Uterus (tissue), 4 donors: Measurements from ENCODE around the gene NSL1. TPM values are rescaled to one million over a fixed set of nuclear protein-coding genes. Genes with fewer than 3 reads are reported as not detected.
"Not testable (repeated sequence)": the region's sequence is repeated elsewhere in the genome, so short reads cannot be mapped to it uniquely, and the experiment has no call there.

Experiments used
- DNase-seq, 2 donors: peaks; one replicate each; pipeline ENCODE4 v3.0.0-alpha.2; 2019 to 2020
- H3K27ac ChIP-seq, 2 donors: fragments of 200-600 bp; sonication (generic); 1 replicate in 1 of 2; 2 replicates in 1 of 2; pipeline ENCODE4 v1.5.1; 2016 to 2018
- H3K27me3 ChIP-seq, 2 donors: fragments of 200-600 bp; sonication (generic); one replicate each; pipeline ENCODE4 v1.5.1; 2018 to 2019; ENCODE audit warnings: control low read depth in 1 of 2
- H3K36me3 ChIP-seq, 2 donors: fragments of 200-600 bp; sonication (generic); one replicate each; pipeline ENCODE4 v1.5.1; 2019; ENCODE audit warnings: control low read depth in 1 of 2
- H3K4me1 ChIP-seq, 2 donors: fragments of 200-600 bp; sonication (generic); one replicate each; pipeline ENCODE4 v1.5.1; 2018 to 2019; ENCODE audit warnings: control low read depth in 1 of 2
- H3K4me3 ChIP-seq, 2 donors: fragments of 200-600 bp; sonication (generic); 1 replicate in 1 of 2; 2 replicates in 1 of 2; pipeline ENCODE4 v1.5.1; 2018 to 2019; ENCODE audit warnings: mild to moderate bottlenecking in 1 of 2
- H3K9me3 ChIP-seq, 2 donors: fragments of 200-600 bp; sonication (generic); one replicate each; pipeline ENCODE4 v1.5.1; 2019; ENCODE audit warnings: control low read depth in 1 of 2
- POLR2A ChIP-seq, 2 donors: fragments of 450-650 bp; IDR thresholded peaks; one replicate each; pipeline ENCODE4 v1.6.1; 2016; ENCODE audit warnings: antibody characterized with exemption in 2 of 2, mild to moderate bottlenecking in 1 of 2, moderate library complexity in 1 of 2
- intact Hi-C: fragments of 100-400 bp; cut with DNase I; formaldehyde crosslinking; loops from one replicate; pipeline ENCODE4 v1.15.1; 2023; ENCODE audit warnings: low total_unique reads
- total RNA-seq, 4 donors: library from RNA; depleted of rRNA in 3 of 4; stranded (reverse); fragments of >200 nt in 3 of 4; gene quantifications; one replicate each; pipeline versions ENCODE4 v1.1.0 to v1.2.4, GENCODE V29; 2014 to 2023
- TF ChIP-seq, protein P1 (sequence below), 4 experiments: fragments of 200-600 bp in 2 of 4; fragments of 450-650 bp in 2 of 4; sonication (generic) in 2 of 4; IDR thresholded peaks; one replicate each; pipeline ENCODE4 v1.5.1; 2016 to 2019; ENCODE audit warnings: antibody characterized with exemption in 4 of 4, mild to moderate bottlenecking in 2 of 4, moderate library complexity in 1 of 4
- donor health status: DM: yes; HTN: yes; CAD: no.

NSL1 gene
- total RNA-seq, 4 donors from 2014 or later, result 39.1 to 73.8 (median 60.5) TPM

DNA sequence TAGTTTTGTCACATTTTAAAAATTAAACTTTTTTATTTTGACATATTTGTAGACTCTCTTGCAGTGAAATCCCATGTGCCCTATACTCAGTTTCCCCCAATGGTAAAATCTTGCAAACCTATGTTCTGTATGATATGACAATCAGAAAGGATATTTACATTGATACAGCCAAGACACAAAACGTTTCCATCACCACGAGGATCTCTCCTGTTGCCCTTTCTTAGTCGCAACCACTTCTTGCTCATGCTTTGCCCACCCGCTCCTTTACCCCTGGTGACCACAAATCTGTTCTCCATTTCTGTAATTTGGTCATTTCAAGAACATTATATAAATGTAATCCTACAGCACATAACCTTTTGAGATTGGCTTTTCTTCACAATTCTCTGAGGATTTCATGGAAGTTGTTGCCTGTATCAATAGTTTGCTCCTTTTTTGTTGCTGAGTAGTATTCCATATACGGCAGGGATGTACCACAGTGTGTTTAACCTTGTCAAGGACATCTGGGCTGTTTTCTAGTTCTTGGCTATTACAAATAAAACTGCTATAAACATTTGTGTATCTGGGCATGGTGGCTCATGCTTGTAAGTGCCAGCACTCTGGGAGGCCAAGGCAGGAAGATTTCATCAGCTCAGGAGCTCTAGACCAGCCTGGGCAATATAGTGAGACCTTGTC, 78.0 kb downstream of the NSL1 start:
- Histone ChIP-seq H3K36me3 (no peaks in the 10 kb centered on the region), H3K4me1 (no peaks in the 10 kb centered on the region), H3K27ac (no peak overlapping the region), H3K27me3 (no peaks in the 10 kb centered on the region), H3K9me3 (no peaks in the 10 kb centered on the region), H3K4me3 (no peak overlapping the region)
- intact Hi-C loops, result no loop called here
- TF ChIP-seq, protein P1, sequence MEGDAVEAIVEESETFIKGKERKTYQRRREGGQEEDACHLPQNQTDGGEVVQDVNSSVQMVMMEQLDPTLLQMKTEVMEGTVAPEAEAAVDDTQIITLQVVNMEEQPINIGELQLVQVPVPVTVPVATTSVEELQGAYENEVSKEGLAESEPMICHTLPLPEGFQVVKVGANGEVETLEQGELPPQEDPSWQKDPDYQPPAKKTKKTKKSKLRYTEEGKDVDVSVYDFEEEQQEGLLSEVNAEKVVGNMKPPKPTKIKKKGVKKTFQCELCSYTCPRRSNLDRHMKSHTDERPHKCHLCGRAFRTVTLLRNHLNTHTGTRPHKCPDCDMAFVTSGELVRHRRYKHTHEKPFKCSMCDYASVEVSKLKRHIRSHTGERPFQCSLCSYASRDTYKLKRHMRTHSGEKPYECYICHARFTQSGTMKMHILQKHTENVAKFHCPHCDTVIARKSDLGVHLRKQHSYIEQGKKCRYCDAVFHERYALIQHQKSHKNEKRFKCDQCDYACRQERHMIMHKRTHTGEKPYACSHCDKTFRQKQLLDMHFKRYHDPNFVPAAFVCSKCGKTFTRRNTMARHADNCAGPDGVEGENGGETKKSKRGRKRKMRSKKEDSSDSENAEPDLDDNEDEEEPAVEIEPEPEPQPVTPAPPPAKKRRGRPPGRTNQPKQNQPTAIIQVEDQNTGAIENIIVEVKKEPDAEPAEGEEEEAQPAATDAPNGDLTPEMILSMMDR (IDR thresholded peaks at IDR 0.05), result no peak
- TF ChIP-seq POLR2A (IDR thresholded peaks at IDR 0.05), result no peak
- no peak for DNase-seq

DNA sequence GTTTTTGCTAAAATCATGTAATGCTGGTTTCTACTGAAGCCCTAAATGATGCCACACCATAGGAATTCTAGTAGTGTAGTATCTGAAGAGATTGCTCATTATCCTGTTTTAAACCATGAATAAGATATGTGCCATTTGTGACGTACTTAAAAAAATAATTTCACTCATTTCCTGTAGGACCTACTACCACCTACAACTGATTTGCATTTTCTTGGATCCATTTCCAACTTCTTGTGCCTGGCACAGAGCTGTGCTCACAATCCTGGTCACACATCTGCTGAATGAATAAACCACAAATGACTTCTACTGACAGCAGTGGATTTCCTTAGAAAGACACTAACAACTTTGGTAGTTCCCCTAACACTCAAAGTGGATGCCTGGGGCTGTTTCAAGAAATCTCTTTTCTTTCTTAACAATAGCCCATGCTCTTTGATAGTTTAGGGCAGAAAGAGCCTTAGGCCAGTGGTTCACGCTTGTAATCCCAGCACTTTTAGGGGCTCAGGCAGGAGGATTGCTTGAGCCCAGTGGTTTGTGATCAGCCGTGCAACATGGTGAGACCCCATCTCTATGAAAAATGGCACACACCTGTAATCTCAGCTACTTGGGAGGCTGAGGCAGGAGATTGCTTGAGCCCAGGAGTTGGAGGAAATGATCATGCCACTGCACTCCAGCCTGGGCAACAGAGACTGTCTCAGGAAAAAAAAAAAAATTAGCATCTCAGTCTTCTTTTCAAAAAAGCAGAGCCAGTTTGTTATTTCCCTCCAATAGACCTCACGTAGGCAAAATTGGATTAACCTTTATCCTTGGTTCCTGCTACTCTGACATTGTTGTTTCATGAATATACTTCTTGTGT, 78.9 kb downstream of the NSL1 start:
- intact Hi-C loops, result no loop called here
- no peak overlapping the region for H3K27ac ChIP-seq
- H3K36me3 ChIP-seq, result no peaks in the 10 kb centered on the region
- no peak overlapping the region for H3K4me3 ChIP-seq
- H3K4me1 ChIP-seq, result no peaks in the 10 kb centered on the region
- no peaks in the 10 kb centered on the region for H3K9me3 ChIP-seq
- TF ChIP-seq, protein P1 (IDR thresholded peaks at IDR 0.05), result no peak
- TF ChIP-seq POLR2A (IDR thresholded peaks at IDR 0.05), result no peak
- no peaks in the 10 kb centered on the region for H3K27me3 ChIP-seq
- no peak for DNase-seq

DNA sequence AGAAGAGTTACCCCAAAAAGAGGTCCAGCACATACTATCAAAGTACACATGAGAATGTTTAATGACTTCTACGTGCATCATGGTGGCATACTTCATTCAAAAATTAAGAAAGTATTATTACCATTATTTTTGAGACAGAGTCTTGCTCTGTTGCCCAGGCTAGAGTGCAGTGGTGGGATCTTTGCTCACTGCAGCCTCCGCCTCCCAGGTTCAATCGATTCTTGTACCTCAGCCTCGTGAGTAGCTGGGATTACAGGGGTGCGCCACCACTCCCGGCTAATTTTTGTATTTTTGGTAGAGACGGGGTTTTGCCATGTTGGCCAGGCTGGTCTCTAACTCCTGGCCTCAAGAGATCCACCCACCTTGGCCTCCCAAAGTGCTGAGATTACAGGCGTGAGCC, 79.6 kb downstream of the NSL1 start:
- intact Hi-C loops, H3K27me3 ChIP-seq, H3K4me3 ChIP-seq, DNase-seq, H3K27ac ChIP-seq, H3K9me3 ChIP-seq, H3K4me1 ChIP-seq, H3K36me3 ChIP-seq: not testable (repeated sequence)

DNA sequence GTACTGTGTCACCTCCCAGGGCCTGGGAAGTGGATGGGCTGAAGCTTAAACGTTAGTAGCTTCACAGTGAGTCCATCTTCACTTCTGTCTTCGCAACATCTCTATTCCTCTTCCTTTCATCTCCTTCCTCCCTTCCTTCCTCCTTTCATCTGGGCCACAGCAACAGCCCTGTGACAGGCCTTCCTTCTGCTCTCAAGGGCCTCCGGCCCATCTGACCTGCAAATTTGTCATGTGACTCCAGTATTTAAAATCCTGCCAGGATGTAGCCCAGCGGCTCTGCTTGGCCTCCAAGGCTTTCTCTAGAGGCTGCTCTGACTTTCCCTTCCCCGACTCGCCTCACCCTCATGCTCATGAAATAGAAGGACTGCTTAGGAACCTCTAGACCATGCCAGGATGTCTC, 81.0 kb downstream of the NSL1 start:
- TF ChIP-seq POLR2A (IDR thresholded peaks at IDR 0.05), result no peak
- TF ChIP-seq, protein P1 (IDR thresholded peaks at IDR 0.05), result no peak
- no peak for DNase-seq
- intact Hi-C loops, result no loop called here
- no peaks in the 10 kb centered on the region for H3K27me3 ChIP-seq
- no peaks in the 10 kb centered on the region for H3K36me3 ChIP-seq
- no peak overlapping the region for H3K27ac ChIP-seq
- H3K9me3 ChIP-seq, result no peaks in the 10 kb centered on the region
- H3K4me3 ChIP-seq, result no peak overlapping the region
- H3K4me1 ChIP-seq, result no peaks in the 10 kb centered on the region

DNA sequence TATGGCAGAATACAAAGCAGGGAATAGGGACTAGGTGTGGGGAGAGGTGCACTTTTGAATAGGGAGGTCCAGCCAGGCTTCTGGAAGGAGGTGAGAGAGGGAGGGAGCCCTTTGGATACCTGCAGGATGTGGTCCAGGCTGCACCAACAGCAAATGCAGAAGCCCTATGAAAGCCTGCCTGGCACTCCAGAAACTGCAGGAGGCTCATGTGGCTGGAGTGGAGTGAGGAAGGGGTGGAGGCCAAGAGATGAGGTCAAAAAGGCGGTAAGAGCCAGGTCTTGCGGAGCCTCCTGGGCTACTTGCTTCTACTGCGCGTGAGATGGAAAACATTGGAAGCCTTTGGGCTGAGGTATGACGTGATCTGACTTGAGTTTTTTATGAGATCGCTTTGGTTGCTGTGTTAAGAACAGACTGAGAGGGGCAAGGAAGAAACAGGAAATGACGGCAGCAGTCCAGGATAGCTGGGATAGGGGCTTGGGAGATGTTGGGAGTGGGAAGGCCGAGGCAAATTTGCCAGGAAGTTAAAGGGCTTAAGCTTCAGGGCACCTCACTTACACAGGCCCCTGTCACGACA, 87.5 kb downstream of the NSL1 start:
- no peak overlapping the region for H3K4me3 ChIP-seq
- H3K27ac ChIP-seq, result no peak overlapping the region
- intact Hi-C loops, result no loop called here
- peaks cover 0 to 3% of the 10 kb centered on the region in 2 donors for H3K4me1 ChIP-seq
- H3K9me3 ChIP-seq, result no peaks in the 10 kb centered on the region
- no peak for DNase-seq
- no peaks in the 10 kb centered on the region for H3K36me3 ChIP-seq
- H3K27me3 ChIP-seq, result no peaks in the 10 kb centered on the region
- TF ChIP-seq POLR2A (IDR thresholded peaks at IDR 0.05), result no peak
- TF ChIP-seq, protein P1 (IDR thresholded peaks at IDR 0.05), result no peak
